GM12892 (cell line): Measurements from ENCODE around the gene GRIA4.

Experiments used
- POLR2A ChIP-seq: IDR thresholded peaks from 2 replicates; pipeline ENCODE4 v1.6.1; 2011; ENCODE audit warnings: low read depth, low read length, control low read depth
- POLR2AphosphoS5 ChIP-seq: IDR thresholded peaks from 2 replicates; pipeline ENCODE4 v1.6.1; 2011; ENCODE audit warnings: low read depth, low read length, control low read depth
- TAF1 ChIP-seq: IDR thresholded peaks from 2 replicates; pipeline ENCODE4 v1.6.1; 2011; ENCODE audit warnings: low read depth, mild to moderate bottlenecking, control low read depth, low read length, borderline replicate concordance

DNA sequence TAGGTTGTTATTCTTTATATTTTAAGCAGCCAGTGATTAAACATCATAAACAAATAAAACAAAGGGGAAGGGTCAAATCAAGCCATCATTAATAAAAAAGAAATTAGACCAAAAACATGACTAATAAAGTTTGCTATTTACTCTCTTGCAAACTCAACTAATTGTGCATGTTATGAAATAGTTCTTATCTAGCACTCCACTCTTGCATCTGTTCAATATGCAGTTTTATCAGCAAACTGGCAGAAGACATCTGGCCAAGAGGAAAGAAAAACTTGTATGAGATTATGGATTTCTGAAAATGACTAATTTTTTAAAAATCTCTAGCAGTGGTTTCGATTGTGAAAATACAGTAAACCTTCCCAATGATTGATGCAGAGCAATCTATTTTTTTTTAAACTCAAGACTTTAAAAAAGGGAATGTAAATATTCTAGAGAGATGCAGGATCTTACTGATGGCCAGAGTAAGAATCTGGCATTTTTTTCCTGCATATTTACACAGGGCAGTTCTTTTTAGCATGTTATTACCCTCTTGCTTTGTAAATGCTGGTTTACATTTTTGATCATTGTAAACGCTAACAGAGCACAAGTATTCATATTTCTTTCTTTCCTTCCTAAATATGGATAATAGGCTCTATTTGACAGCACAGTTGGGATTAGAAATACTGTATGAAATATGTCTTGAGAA lies 83.3 kb downstream of the GRIA4 start:
- no peak for TF ChIP-seq POLR2A
- no peak for TF ChIP-seq TAF1
- TF ChIP-seq POLR2AphosphoS5 = no peak
